SH-SY5Y (cell line): Measurements from ENCODE around the gene LGALS7B.

ENCODE experiments used
- GATA2 ChIP-seq: IDR thresholded peaks from 2 replicates; pipeline ENCODE4 v1.6.1; 2011; ENCODE audit warnings: mild to moderate bottlenecking, low read depth, low read length
- GATA3 ChIP-seq: IDR thresholded peaks from 2 replicates; pipeline ENCODE4 v1.6.1; 2011; ENCODE audit warnings: low read depth, mild to moderate bottlenecking, low read length, moderate library complexity

LGALS7B gene

DNA sequence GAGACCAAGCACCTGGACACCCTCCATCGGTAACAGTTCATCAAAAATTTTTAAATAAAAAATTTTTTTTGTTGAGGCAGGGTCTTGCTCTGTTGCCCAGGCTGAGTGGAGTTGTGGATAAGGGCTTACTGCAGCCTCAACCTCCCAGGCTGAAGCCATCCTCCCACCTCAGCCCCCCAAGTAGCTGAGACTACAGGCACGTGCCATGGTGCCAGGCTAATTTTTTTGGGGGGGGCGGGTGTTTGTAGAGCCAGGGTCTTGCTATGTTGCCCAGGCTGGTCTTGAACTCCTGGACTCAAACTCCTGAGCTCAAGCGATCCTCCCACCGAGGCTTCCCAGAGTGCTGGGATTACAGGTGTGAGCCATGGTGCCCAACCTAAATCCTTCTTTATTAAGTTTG, 4.7 kb downstream of the LGALS7B start:
- TF ChIP-seq GATA3 (no peak), GATA2 (no peak)

- no peak for TF ChIP-seq GATA3
- TF ChIP-seq GATA2: no peak
These were observed 6.5 kb downstream of the LGALS7B start for GRCh38 chr19:38795549-38795948.

GRCh38 chr19:38796154-38796553, 7.2 kb downstream of the LGALS7B start:
- TF ChIP-seq GATA2 (no peak), GATA3 (no peak)

GRCh38 chr19:38799104-38799503, 10.1 kb downstream of the LGALS7B start:
- TF ChIP-seq GATA2 (no peak), GATA3 (no peak)

- TF ChIP-seq GATA2: no peak
- TF ChIP-seq GATA3: no peak
These were observed 11.8 kb downstream of the LGALS7B start for GRCh38 chr19:38800577-38801347.

DNA sequence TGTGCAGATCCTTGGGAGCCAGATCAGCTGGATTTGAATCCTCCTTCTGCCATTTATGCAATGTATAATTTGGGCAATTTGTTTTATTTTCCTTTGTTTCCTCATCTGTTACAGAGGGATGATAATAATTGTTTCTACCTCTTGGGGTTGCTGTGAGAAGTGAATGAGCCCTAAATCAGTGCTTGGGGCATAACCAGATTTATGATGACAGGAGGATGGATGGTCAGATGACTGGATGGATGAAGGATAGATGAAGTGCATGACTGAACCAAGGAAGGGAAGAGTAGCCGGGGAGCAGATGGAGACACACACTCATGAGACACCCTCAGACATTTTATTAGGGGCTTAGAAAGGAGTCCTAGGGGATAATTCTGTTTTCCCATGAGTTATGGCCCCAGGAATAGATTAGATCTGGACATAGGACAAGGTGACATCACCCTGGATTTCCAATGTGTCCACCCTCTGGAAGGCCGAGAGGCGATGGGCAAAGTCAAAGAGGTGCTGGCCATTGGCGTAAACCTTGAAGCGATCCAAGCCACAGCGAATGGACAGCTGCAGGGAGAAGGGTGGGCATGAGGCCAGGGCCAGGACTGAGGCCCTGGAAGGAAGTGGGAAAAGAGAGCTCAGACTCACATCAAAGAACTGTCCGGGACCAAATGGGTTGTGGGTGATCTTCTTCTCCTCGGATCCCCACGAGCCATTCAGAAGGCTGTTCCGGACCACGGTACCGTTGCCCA, 12.5 kb downstream of the LGALS7B start:
- TF ChIP-seq GATA2 (no peak), GATA3 (no peak)

- TF ChIP-seq GATA3 (no peak), GATA2 (no peak)
These were observed 14.5 kb downstream of the LGALS7B start for GRCh38 chr19:38803543-38803942.

- TF ChIP-seq GATA2 (no peak), GATA3 (no peak)
These were observed 16.2 kb downstream of the LGALS7B start for GRCh38 chr19:38805180-38805579.

GRCh38 chr19:38806371-38806770, 17.4 kb downstream of the LGALS7B start:
- TF ChIP-seq GATA3: no peak
- TF ChIP-seq GATA2: no peak

DNA sequence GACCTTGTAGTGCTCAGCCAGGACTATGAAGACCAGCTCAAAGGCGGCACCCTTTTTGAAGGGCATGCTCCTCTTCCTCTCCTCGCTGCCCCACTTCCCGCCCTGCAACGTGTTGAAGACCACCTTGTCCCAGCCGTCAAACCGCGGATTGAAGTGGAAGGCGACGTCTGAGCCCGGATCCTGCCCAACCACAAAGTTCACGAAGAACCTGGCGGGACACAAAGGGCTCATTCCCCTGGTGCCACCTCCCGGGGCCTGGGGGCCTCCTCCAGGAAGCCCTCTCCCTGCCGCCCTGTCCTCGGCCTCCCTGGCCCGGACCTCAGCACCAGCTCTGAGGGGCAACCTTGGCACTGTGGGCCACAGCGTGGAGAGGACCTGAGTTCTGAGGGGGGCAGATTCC, 19.7 kb downstream of the LGALS7B start:
- TF ChIP-seq GATA3 (no peak), GATA2 (no peak)

- TF ChIP-seq GATA3: no peak
These were observed 20.7 kb downstream of the LGALS7B start for GRCh38 chr19:38809592-38810252.

- no peak for TF ChIP-seq GATA3
- TF ChIP-seq GATA2: no peak
These were observed 23.2 kb downstream of the LGALS7B start for GRCh38 chr19:38812009-38812840.

GRCh38 chr19:38812841-38813320, 23.9 kb downstream of the LGALS7B start, which contains the start of gene LGALS4:
Gene LGALS4 (minus strand): TSS chr19:38812945. CDS start chr19:38812886, 59 bp downstream.
- no peak for TF ChIP-seq GATA3
- no peak for TF ChIP-seq GATA2
